HFFc6 (cell line): ENCODE data around the gene TLR7. TPM values are rescaled to one million over a fixed set of nuclear protein-coding genes. Genes with fewer than 3 reads are reported as not detected.

Source experiments
- DNase-seq: peaks from one replicate; pipeline ENCODE4 v3.0.0-alpha.2; 2018
- H3K27ac Mint-ChIP-seq: 2 replicates; pipeline ENCODE4 v1.8.0; 2020; ENCODE audit warnings: mild to moderate bottlenecking, mixed read lengths
- H3K27me3 Mint-ChIP-seq: 2 replicates; pipeline ENCODE4 v1.8.0; 2021; ENCODE audit warnings: mild to moderate bottlenecking, moderate library complexity, mixed read lengths; ENCODE audit not compliant: insufficient read depth
- H3K36me3 Mint-ChIP-seq: 2 replicates; pipeline ENCODE4 v1.8.0; 2021; ENCODE audit warnings: low read depth, mixed read lengths
- H3K4me1 Mint-ChIP-seq: 2 replicates; pipeline ENCODE4 v1.8.0; 2020; ENCODE audit warnings: low read depth, mixed read lengths
- H3K4me3 Mint-ChIP-seq: 2 replicates; pipeline ENCODE4 v1.8.0; 2020; ENCODE audit warnings: mild to moderate bottlenecking, moderate library complexity, mixed read lengths
- H3K9me3 Mint-ChIP-seq: 2 replicates; pipeline ENCODE4 v1.8.0; 2020; ENCODE audit warnings: mild to moderate bottlenecking, mixed read lengths
- CTCF ChIP-seq: fragments of 200-600 bp; sonication (generic); IDR thresholded peaks from 2 replicates; pipeline ENCODE4 v1.5.0; 2021; ENCODE audit warnings: antibody characterized with exemption, mild to moderate bottlenecking
- total RNA-seq, 6 experiments: library from RNA; stranded (reverse); fragmentation: NEBNext Ultra II Directional; extraction: Animal tissue kit (Norgen Biotek cat#: 25700); gene quantifications; 2 replicates in 1 of 6; 3 replicates in 5 of 6; pipeline ENCODE4 v1.2.3, GENCODE V29; 2021

TLR7 gene
- total RNA-seq, 6 experiments from 2014 or later: not detected

- H3K4me1 Mint-ChIP-seq: no peaks in the 10 kb centered on the region
- peaks cover 1% of the 10 kb centered on the region; the same call in 1 of the 2 replicates for H3K27me3 Mint-ChIP-seq
- no peaks in the 10 kb centered on the region for H3K9me3 Mint-ChIP-seq
- H3K4me3 Mint-ChIP-seq: no peak overlapping the region
- DNase-seq: no peak
- no peak overlapping the region for H3K27ac Mint-ChIP-seq
- H3K36me3 Mint-ChIP-seq: no peaks in the 10 kb centered on the region
- no peak for TF ChIP-seq CTCF
Observed at GRCh38 chrX:12917753-12918152, 50.9 kb downstream of the TLR7 start.

GRCh38 chrX:12919051-12919450 lies 52.2 kb downstream of the TLR7 start:
- DNase-seq: no peak
- peaks cover 1% of the 10 kb centered on the region; the same call in 1 of the 2 replicates for H3K27me3 Mint-ChIP-seq
- no peak overlapping the region for H3K27ac Mint-ChIP-seq
- no peaks in the 10 kb centered on the region for H3K9me3 Mint-ChIP-seq
- no peaks in the 10 kb centered on the region for H3K4me1 Mint-ChIP-seq
- no peaks in the 10 kb centered on the region for H3K36me3 Mint-ChIP-seq
- TF ChIP-seq CTCF: no peak
- no peak overlapping the region for H3K4me3 Mint-ChIP-seq

- no peak overlapping the region for H3K4me3 Mint-ChIP-seq
Observed at GRCh38 chrX:12919620-12920019, 52.7 kb downstream of the TLR7 start.

DNA sequence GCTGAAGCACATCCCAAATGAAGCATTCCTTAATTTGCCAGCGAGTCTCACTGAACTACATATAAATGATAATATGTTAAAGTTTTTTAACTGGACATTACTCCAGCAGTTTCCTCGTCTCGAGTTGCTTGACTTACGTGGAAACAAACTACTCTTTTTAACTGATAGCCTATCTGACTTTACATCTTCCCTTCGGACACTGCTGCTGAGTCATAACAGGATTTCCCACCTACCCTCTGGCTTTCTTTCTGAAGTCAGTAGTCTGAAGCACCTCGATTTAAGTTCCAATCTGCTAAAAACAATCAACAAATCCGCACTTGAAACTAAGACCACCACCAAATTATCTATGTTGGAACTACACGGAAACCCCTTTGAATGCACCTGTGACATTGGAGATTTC lies 54.1 kb downstream of the TLR7 start:
- TF ChIP-seq CTCF: no peak
- Mint-ChIP-seq H3K4me1 (no peaks in the 10 kb centered on the region), H3K27me3 (peaks cover 7% of the 10 kb centered on the region; the same call in 1 of the 2 replicates), H3K4me3 (no peak overlapping the region), H3K9me3 (no peaks in the 10 kb centered on the region), H3K36me3 (no peaks in the 10 kb centered on the region), H3K27ac (no peak overlapping the region)
- no peak for DNase-seq

More at GRCh38 chrX:12919620-12920019, 52.7 kb downstream of the TLR7 start:
- no peak for TF ChIP-seq CTCF
- Mint-ChIP-seq H3K27me3 (peaks cover 4% of the 10 kb centered on the region; the same call in 1 of the 2 replicates), H3K4me1 (no peaks in the 10 kb centered on the region), H3K9me3 (no peaks in the 10 kb centered on the region), H3K27ac (no peak overlapping the region), H3K36me3 (no peaks in the 10 kb centered on the region)
- DNase-seq: no peak

GRCh38 chrX:12921886-12922598 lies 55.2 kb downstream of the TLR7 start:
- H3K4me3 Mint-ChIP-seq: no peak overlapping the region
- no peak overlapping the region for H3K27ac Mint-ChIP-seq
- peaks cover 7% of the 10 kb centered on the region; the same call in 1 of the 2 replicates for H3K27me3 Mint-ChIP-seq
- no peak for TF ChIP-seq CTCF
- no peaks in the 10 kb centered on the region for H3K4me1 Mint-ChIP-seq
- DNase-seq: no peak
- H3K36me3 Mint-ChIP-seq: no peaks in the 10 kb centered on the region
- no peaks in the 10 kb centered on the region for H3K9me3 Mint-ChIP-seq
